HEK293T (cell line): ENCODE measurements around the gene AWAT2.

ENCODE experiments used
- BHLHE40 ChIP-seq: fragments of 450-650 bp; IDR thresholded peaks from 2 replicates; pipeline ENCODE4 v1.6.1; 2016; ENCODE audit warnings: mild to moderate bottlenecking, moderate library complexity, borderline replicate concordance
- ELF4 ChIP-seq: fragments of 450-650 bp; IDR thresholded peaks from 2 replicates; pipeline ENCODE4 v1.6.1; 2017; ENCODE audit warnings: antibody characterized with exemption
- FOXM1 ChIP-seq: fragments of 450-650 bp; IDR thresholded peaks from 2 replicates; pipeline ENCODE4 v1.6.1; 2017; ENCODE audit warnings: mild to moderate bottlenecking, borderline replicate concordance
- NFRKB ChIP-seq: fragments of 450-650 bp; IDR thresholded peaks from 2 replicates; pipeline ENCODE4 v1.6.1; 2016; ENCODE audit warnings: mild to moderate bottlenecking, moderate library complexity
- PKNOX1 ChIP-seq: fragments of 450-650 bp; IDR thresholded peaks from 2 replicates; pipeline ENCODE4 v1.6.1; 2016
- SP1 ChIP-seq: fragments of 450-650 bp; IDR thresholded peaks from 2 replicates; pipeline ENCODE4 v1.6.1; 2017

DNA sequence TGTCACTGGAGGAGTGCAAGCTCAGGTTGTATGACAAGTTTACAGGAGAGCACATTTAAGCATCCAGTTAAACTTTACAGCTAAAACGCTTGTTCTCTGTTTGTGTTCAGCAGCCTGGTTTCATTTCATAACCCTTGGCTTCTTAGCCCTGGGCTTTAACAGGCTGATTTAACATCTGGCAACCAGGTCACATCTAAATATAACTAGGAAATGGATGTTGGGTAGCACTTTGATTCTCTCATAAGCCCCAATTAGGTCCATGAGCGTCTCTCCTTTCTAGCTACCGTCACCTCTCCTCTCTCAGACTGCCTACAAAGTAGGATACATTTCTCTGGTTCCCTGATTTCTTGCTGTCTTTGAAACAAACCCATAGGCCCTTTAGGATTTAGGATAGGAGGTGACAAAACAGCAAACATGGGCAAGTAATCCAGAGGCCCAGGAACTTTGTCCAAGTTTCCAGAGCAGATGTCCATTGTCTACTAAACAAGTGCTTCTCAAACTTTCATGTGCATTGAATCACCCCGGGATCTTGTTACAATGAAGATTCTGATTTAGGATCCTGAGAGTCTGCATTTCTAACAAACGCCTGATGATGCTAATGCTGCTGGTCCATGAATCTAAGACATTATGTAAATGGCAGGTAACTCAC, 35.0 kb upstream of the AWAT2 start:
- TF ChIP-seq ELF4 (no peak), NFRKB (no peak), SP1 (no peak), FOXM1 (no peak), PKNOX1 (no peak), BHLHE40 (no peak)
